Testis (tissue), 3 donors: ENCODE measurements around the gene KRTAP10-8. TPM values are rescaled to one million over a fixed set of nuclear protein-coding genes. Genes with fewer than 3 reads are reported as not detected.
"Not testable (repeated sequence)": the region's sequence is repeated elsewhere in the genome, so short reads cannot be mapped to it uniquely, and the experiment has no call there.

Experiments
- DNase-seq: peaks from one replicate; pipeline ENCODE4 v3.0.0-alpha.2; 2019
- H3K27ac ChIP-seq, 2 donors: fragments of 200-600 bp; sonication (generic); one replicate each; pipeline ENCODE4 v1.5.1; 2019
- H3K27me3 ChIP-seq: fragments of 200-600 bp; sonication (generic); one replicate; pipeline ENCODE4 v1.5.1; 2019
- H3K36me3 ChIP-seq: fragments of 200-600 bp; sonication (generic); one replicate; pipeline ENCODE4 v1.5.1; 2017; ENCODE audit warnings: low read depth; ENCODE audit errors: missing control alignments
- H3K4me1 ChIP-seq: fragments of 200-600 bp; sonication (generic); one replicate; pipeline ENCODE4 v1.5.1; 2019
- H3K4me3 ChIP-seq, 2 donors: fragments of 200-600 bp; sonication (generic); one replicate each; pipeline ENCODE4 v1.5.1; 2017 to 2019
- H3K9me3 ChIP-seq: fragments of 200-600 bp; sonication (generic); one replicate; pipeline ENCODE4 v1.5.1; 2017
- POLR2A ChIP-seq: fragments of 450-650 bp; IDR thresholded peaks from one replicate; pipeline ENCODE4 v1.6.1; 2017; ENCODE audit warnings: antibody characterized with exemption, mild to moderate bottlenecking, moderate library complexity
- WGBS, 2 donors: methylation state at CpG; one replicate each; pipeline ENCODE4 v1.1.5; 2018; 5-methylcytosine and 5-hydroxymethylcytosine counted together
- intact Hi-C: fragments of 100-400 bp; cut with DNase I; formaldehyde crosslinking; loops from one replicate; pipeline ENCODE4 v1.15.1; 2023; ENCODE audit warnings: low total_unique reads
- polyA plus RNA-seq: library from polyadenylated mRNA; stranded (reverse); fragments of 350-450 nt; fragmentation: Illumina TruSeq; extraction: RNeasy Lipid Tissue Mini Kit (QIAGEN cat#74804); gene quantifications from one replicate; pipeline ENCODE4 v1.2.3, GENCODE V29; 2014; ENCODE audit warnings: low read depth, low replicate concordance; ENCODE audit not compliant: insufficient read depth
- total RNA-seq, 2 donors: library from RNA; depleted of rRNA; stranded (reverse); fragments of >200 nt; gene quantifications; one replicate each; pipeline ENCODE4 v1.2.3, GENCODE V29; 2016
- TF ChIP-seq, protein P1 (sequence below), 3 experiments: fragments of 450-650 bp in 2 of 3; fragments of 200-600 bp in 1 of 3; sonication (generic) in 1 of 3; IDR thresholded peaks; one replicate each; pipeline ENCODE4 v1.5.1; 2016 to 2019; ENCODE audit warnings: antibody characterized with exemption in 3 of 3, mild to moderate bottlenecking in 2 of 3, moderate library complexity in 1 of 3

KRTAP10-8 gene
- total and polyA plus RNA-seq, 3 donors from 2014 or later: not detected

DNA sequence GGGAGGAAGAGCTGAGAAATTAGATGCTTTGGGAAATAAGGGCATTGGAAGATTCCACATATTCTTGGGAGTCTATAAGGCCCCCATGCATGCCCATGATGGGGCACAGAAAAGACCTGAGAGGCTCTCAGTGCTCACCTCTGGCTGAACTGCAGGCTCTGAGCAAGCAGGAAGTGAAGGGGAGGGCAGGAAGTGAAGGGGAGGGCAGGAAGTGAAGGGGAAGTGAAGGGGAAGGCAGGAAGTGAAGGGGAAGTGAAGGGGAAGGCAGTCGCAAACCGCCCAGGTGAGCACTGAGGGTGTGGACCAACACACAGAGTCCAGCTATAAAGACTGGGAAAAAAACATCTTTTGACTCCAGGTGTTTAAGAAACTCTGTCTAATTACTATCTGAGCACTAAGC, 18.6 kb downstream of the KRTAP10-8 start:
- Histone ChIP-seq H3K27ac (no peak overlapping the region), H3K4me1 (no peaks in the 10 kb centered on the region), H3K4me3 (no peak overlapping the region), H3K9me3 (no peaks in the 10 kb centered on the region), H3K36me3 (no peaks in the 10 kb centered on the region), H3K27me3 (no peaks in the 10 kb centered on the region)
- TF ChIP-seq POLR2A: no peak
- TF ChIP-seq, protein P1, sequence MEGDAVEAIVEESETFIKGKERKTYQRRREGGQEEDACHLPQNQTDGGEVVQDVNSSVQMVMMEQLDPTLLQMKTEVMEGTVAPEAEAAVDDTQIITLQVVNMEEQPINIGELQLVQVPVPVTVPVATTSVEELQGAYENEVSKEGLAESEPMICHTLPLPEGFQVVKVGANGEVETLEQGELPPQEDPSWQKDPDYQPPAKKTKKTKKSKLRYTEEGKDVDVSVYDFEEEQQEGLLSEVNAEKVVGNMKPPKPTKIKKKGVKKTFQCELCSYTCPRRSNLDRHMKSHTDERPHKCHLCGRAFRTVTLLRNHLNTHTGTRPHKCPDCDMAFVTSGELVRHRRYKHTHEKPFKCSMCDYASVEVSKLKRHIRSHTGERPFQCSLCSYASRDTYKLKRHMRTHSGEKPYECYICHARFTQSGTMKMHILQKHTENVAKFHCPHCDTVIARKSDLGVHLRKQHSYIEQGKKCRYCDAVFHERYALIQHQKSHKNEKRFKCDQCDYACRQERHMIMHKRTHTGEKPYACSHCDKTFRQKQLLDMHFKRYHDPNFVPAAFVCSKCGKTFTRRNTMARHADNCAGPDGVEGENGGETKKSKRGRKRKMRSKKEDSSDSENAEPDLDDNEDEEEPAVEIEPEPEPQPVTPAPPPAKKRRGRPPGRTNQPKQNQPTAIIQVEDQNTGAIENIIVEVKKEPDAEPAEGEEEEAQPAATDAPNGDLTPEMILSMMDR (IDR thresholded peaks at IDR 0.05): no peak
- no peak for DNase-seq
- WGBS, 2 donors: 75 to 88% methylated on average over 2 of the region's 2 CpGs
- intact Hi-C loops: no loop called here

- H3K36me3 ChIP-seq: no peaks in the 10 kb centered on the region
- intact Hi-C loops: no loop called here
- no peak for DNase-seq
- no peaks in the 10 kb centered on the region for H3K4me1 ChIP-seq
- no peak overlapping the region for H3K27ac ChIP-seq
- TF ChIP-seq, protein P1 (IDR thresholded peaks at IDR 0.05): no peak
- TF ChIP-seq POLR2A: no peak
- no peaks in the 10 kb centered on the region for H3K27me3 ChIP-seq
- H3K4me3 ChIP-seq: no peak overlapping the region
- no peaks in the 10 kb centered on the region for H3K9me3 ChIP-seq
- WGBS, 2 donors: 89 to 92% methylated on average over 1 of the region's 1 CpG
Observed at GRCh38 chr21:44632067-44632466, 20.2 kb downstream of the KRTAP10-8 start.

GRCh38 chr21:44636209-44637017, 24.5 kb downstream of the KRTAP10-8 start:
- Histone ChIP-seq H3K4me3 (no peak overlapping the region), H3K27ac (no peak overlapping the region), H3K36me3 (no peaks in the 10 kb centered on the region), H3K4me1 (no peaks in the 10 kb centered on the region), H3K9me3 (no peaks in the 10 kb centered on the region), H3K27me3 (no peaks in the 10 kb centered on the region)
- WGBS, 2 donors: 76 to 79% methylated on average over 15 of the region's 15 CpGs
- intact Hi-C loops: no loop called here
- TF ChIP-seq POLR2A: no peak
- TF ChIP-seq, protein P1 (IDR thresholded peaks at IDR 0.05): no peak
- DNase-seq: no peak

DNA sequence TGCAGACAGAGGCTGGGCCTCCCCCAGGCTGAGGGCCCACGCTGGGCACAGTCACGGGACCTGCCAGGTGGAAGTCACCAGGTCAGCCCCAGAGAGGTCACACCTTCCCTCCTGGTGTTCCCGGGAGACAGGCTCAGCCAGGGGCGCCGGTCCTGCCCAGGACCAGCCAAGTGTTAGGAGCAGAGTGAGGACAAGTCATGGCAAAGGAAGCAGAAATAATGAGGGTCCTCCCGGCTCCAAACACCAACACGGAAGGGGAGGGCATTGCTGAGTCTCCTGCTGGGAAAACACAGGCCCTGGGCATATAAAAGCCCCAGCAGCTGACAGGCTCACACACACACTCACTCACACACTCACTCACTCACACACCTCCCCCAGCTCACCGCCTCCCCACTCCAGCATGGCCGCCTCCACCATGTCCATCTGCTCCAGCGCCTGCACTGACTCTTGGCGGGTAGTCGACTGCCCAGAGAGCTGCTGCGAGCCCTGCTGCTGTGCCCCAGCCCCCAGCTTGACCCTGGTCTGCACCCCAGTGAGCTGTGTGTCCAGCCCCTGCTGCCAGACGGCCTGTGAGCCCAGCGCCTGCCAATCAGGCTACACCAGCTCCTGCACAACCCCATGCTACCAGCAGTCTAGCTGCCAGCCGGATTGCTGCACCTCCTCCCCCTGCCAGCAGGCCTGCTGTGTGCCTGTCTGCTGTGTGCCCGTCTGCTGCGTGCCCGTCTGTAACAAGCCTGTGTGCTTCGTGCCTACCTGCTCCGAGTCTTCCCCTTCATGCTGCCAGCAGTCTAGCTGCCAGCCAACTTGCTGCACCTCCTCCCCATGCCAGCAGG, 25.4 kb downstream of the KRTAP10-8 start, which contains the start of gene KRTAP10-10:
TSS of gene KRTAP10-10 (plus strand) at position 339 of the 833 bp plus-strand sequence. CDS start at position 401, 62 bp downstream.
- Histone ChIP-seq H3K36me3 (no peaks in the 10 kb centered on the region), H3K9me3 (no peaks in the 10 kb centered on the region), H3K27me3 (no peaks in the 10 kb centered on the region), H3K4me3 (no peak within 1 kb of the TSS), H3K27ac (no peak within 1 kb of the TSS), H3K4me1 (no peaks in the 10 kb centered on the region)
- TF ChIP-seq POLR2A: no peak
- TF ChIP-seq, protein P1 (IDR thresholded peaks at IDR 0.05): no peak
- intact Hi-C loops: no loop called here
- WGBS, 2 donors: 57 to 60% methylated on average over 13 to 19 of the region's 21 CpGs
- no peak for DNase-seq

GRCh38 chr21:44637851-44638348, 26.0 kb downstream of the KRTAP10-8 start:
- H3K4me1 ChIP-seq, intact Hi-C loops, H3K4me3 ChIP-seq, H3K27me3 ChIP-seq, H3K27ac ChIP-seq, H3K36me3 ChIP-seq, H3K9me3 ChIP-seq, DNase-seq: not testable (repeated sequence)
- WGBS, 2 donors: 56 to 65% methylated on average over 5 to 11 of the region's 12 CpGs

DNA sequence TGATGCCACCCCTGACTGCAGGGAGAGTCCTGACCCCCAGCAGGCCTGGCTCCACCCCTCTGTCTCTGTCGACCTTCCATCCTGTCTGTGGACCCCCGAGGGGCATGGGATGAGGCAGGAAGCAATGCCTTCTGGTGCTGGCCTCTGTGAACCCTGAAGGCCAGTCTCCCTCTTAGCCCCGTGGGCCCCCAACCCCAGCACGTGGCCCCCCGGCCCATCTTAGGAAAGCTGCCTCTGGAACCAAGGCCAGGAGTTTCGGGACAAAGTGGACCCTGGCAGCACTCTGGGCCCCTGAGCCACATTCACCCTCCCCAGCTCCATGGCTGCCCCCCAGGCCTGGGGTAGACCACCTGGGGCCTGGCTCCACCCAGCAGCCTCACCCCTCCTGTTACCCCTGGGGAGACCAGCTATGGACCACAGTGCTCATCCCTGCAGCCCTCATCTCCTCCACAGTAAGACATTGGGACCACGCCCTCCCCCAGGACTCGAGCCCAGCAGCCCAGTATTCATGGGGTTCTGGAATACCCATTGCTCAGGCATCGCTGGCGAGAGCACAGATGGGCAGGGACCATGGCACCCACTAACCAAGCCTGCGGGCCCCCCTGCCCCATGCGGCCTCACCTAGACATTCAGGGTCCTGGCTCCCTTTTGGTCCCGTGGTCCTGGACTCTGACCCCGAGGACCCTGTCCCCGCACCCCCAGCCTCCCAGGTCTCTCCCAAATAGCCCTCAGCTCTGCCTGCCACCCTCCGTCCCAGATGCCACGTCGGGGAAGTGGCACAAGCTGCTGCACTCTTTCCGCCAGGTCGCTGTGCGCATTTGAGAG, 26.8 kb downstream of the KRTAP10-8 start:
- H3K27ac ChIP-seq, DNase-seq, H3K9me3 ChIP-seq, intact Hi-C loops, H3K4me1 ChIP-seq, H3K4me3 ChIP-seq, H3K36me3 ChIP-seq, H3K27me3 ChIP-seq: not testable (repeated sequence)
- WGBS, 2 donors: 81 to 93% methylated on average over 7 to 21 of the region's 21 CpGs
